GM21723 (cell line): ENCODE results near the gene NRXN3.

Experiments
- ATAC-seq: cut with Tn5 transposase; IDR thresholded peaks from one replicate; pipeline ENCODE4 v1.9.1; 2021; ENCODE audit warnings: mild to moderate bottlenecking, moderate library complexity; ENCODE audit not compliant: unreplicated experiment

The NRXN3 gene

GRCh38 chr14:79639613-79640012 is 1469.4 kb downstream of the NRXN3 start:
- no peak for ATAC-seq

GRCh38 chr14:79641371-79641770 is 1471.2 kb downstream of the NRXN3 start:
- ATAC-seq: no peak

- no peak for ATAC-seq
These were observed 1473.0 kb downstream of the NRXN3 start for GRCh38 chr14:79643132-79643531.

DNA sequence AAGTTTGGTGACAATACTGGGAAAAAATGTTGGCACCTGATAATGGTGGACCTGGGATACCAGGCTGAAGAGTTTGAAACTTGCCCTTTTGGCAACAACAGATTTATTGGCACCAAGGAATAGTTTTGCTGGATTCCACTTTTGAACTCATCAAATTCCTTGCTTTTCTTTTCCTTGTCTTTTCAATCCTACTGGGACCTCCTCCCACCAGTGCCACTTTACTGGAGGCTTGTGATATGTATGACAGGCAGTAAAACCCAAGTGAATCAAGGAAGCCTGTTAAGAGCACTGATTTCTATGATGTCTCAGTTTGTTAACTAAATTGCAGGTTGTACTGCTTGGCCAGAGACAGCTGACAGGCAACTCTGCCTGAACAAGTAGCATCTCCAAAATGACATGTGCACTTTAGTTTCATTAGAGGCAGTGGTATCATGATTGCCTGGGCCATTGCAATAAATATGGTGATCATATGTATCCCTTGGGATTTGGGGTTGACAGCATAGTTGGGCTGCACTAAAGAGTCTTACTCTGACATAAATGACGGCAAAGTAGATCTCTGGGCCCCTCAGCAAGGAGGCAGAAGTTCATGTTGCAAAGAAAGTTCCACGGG is 1475.7 kb downstream of the NRXN3 start:
- no peak for ATAC-seq

DNA sequence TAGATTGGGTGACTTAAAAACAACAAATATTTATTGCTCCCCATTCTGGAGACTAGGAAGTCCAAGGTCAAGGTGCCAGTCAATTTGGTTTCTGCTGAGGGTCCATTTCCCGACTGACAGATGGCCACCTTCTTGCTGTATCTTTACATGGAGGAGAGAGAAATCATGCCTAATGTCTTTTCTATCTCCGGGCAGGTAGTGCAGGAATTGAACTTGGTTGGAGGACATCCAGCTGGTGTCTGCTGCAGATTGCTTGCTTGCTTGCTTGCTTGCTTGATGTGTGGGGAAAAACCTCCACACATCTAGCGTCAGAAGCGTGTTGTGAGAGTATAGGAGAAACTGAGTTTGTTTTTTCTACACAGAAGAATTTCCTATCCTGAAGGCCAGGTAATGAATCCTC is 1479.7 kb downstream of the NRXN3 start:
- no peak for ATAC-seq

GRCh38 chr14:79652513-79653307 is 1482.5 kb downstream of the NRXN3 start:
- no peak for ATAC-seq

DNA sequence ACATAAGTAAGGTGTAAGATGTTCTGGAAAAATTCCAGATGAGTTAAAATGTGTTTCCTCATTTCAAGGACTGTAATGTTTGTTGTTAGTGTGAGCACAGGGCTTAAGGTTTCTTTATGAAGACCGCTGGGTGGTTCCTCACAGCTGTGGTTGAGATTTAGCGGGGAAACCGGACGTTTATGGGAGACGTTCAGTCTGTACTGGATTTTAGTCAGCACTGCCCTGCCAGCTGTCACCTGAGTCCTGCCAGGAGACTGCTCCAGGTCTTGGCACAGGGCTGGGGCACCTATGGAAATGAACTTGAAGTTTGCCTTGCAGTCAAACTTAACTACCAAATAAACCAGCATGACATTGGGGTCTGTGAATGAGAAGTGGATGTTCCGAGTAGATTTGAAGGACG is 1485.9 kb downstream of the NRXN3 start:
- no peak for ATAC-seq

DNA sequence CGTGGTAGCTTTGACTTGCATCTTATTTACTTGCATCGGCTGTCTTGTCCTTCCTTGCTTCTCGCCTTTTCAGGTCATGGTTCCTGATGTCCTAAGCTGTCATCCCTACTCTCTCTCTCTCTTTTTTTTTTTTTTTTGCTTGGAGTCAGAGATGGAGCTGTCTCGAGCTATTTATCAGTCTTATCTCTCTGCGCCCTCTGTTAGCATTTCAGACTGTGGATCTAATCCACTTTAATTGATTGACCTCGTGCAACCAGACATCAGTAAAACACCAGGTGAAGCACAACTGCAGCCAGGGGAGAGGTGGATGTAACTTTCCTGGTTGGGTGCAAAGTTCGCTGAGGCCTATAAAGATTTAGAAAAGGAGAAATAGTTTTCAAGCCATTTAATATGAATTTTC is 1486.3 kb downstream of the NRXN3 start:
- ATAC-seq: no peak

DNA sequence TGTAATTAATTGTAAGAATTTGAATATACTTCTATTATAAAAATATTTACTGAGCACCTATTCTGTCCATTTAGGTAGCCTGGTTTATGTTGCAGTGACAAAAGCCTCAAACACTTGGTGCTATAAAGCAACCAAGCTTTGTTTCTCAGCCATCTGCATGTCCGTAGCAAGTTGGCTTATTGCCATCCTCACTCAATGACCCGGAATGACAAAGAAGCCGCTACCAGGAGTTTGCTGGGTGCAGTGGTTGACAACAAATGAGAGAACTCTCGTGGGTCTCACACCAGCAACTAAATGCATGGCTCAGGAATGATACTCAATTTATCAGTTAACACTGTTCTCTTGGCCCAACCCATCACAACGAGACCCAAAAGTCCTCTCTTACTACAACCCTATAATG is 1488.0 kb downstream of the NRXN3 start:
- no peak for ATAC-seq

GRCh38 chr14:79658769-79659168 is 1488.6 kb downstream of the NRXN3 start:
- no peak for ATAC-seq

DNA sequence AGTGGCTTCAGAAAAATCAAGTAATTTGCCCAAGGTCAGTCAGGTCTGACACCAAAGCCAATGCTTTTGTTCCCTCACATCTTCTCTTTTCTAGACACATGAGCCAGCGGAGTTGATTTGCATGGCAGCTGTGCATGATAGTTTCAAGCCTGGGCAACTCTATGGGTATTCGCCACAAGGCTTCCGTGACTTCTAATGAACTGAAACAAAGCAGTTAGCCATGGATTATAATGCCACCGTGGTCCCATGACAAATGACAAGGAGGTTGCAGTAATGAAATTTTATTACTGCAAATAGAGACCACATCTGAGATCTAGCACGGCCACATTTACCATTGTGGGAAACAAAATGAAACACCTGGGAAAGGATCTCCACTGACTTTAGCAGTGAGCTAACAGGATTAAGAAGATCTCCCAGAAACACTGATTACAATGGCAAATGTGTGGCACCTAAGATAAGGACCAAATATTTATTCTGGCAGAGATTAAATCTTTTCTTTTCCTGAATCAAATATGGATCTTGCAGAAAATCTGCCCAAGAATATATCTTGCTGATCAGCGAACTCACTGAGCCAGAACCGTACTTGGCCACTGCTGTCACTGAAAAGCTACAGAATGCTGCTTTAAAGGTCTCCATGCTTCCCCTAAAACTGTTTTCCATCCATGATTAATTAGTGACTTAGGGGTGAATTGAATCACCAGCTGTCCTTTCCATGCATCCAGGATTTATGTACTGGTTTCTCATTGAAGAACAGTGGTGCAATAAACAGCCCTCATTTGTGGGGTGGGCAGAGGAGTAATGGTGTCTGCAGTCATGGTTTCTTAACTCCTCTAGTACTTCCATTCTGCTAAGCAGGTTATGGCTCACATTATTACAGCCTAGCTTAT is 1490.1 kb downstream of the NRXN3 start:
- no peak for ATAC-seq

DNA sequence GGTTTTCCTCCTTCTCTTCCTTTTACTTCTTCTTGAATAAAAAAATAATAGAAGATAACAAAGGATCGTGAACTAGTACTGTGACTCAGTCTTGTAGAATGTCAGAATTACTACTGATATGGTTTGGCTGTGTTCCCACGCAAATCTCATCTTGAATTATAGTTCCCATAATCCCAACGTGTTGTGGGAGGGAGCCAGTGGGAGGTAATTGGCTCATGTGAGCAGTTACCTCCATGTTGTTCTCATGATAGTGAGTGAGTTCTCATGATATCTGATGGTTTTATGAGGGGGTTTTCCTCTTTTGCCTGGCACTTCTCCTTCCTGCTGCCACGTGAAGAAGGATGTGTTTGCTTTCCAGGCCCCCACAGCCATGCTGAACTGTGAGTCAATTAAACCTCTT is 1491.6 kb downstream of the NRXN3 start:
- ATAC-seq: no peak

GRCh38 chr14:79663453-79663852 is 1493.3 kb downstream of the NRXN3 start:
- no peak for ATAC-seq

DNA sequence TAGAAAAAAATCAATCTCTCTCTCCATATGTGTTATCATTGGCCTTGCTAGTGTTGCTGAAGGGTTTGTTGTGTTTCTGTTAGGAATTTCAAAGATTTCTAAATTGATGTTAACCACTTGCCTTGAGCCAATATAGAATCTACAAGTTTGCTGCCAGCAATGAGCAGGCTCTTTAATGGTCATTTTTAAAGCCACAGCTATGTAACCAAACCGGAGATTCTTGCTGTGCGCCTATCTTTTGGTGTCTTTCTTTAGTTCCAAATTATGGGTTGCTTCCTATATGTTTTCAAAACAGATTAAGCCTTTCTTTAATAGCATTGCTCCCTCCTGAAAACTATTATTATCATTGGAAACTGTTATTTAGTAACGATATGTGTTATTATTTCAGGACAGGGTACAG is 1495.4 kb downstream of the NRXN3 start:
- no peak for ATAC-seq

DNA sequence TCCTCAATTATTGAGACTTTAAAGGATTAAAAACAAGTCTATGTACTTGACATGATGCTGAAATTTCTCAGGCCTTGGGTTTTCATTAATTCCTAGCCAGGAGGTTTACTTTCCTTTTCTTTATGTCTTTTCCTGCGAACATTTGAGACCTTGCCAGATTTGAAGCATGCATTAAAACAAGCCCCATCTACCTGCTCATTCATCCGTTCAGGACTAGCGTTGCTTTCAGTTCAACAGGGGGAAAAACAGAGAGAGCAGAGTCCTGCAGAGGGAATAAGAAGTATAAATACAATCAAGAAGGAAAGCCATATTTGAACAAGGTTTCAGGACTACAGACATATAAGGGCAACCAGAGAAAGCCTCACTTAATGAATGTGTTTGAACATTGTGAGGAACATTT is 1498.8 kb downstream of the NRXN3 start:
- ATAC-seq: no peak

- no peak for ATAC-seq
These were observed 1500.6 kb downstream of the NRXN3 start for GRCh38 chr14:79670811-79671210.

DNA sequence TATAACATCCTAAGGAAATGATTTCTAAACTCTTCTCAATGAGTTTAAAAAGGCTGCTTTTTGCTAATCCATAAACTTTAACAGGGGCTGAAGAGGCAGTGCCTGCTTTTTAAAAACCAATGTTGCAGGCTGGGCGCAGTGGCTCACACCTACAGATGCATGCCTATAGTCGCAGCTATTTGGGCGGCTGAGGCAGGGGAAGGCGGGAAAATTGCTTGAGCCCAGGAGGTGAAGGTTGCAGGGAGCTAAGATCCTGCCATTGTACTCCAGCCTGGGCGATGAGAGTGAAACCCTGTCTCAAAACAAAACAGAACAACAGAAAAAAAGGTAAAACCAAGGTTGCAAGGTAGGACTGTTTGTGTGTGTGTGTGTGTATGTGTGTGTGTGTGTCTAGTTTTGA is 1509.9 kb downstream of the NRXN3 start:
- no peak for ATAC-seq

DNA sequence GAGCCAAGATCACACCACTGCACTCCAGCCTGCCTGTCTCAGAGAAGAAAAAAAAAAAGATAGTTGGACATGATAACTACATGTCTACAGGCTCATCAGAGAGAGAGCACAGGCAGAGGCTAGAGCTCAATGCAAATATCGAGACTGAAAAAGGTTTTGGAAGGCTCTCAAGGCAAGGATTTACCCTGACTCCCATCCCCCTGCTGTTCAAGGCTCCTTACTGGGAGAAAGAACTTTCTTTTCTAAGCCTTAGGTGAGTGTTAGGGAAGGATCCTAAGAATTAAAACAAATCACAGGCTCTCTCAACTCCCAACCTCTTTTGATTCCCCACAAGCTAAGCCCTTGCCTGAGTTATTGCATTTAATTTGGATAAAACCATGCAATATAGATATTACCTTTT is 1516.0 kb downstream of the NRXN3 start:
- ATAC-seq: no peak

GRCh38 chr14:79690960-79691359 is 1520.8 kb downstream of the NRXN3 start:
- ATAC-seq: no peak

- no peak for ATAC-seq
These were observed 1523.8 kb downstream of the NRXN3 start for GRCh38 chr14:79693935-79694334.

- no peak for ATAC-seq
These were observed 1525.1 kb downstream of the NRXN3 start for GRCh38 chr14:79695307-79695706.

GRCh38 chr14:79698298-79698711 is 1528.1 kb downstream of the NRXN3 start:
- ATAC-seq: no peak
